HG02943 (cell line): ENCODE results near the gene TRABD.

Experiments
- ATAC-seq: cut with Tn5 transposase; IDR thresholded peaks from one replicate; pipeline ENCODE4 v1.9.1; 2021; ENCODE audit warnings: mild to moderate bottlenecking, low read depth, moderate library complexity; ENCODE audit not compliant: unreplicated experiment

TRABD gene

GRCh38 chr22:50216055-50216683, 30.5 kb downstream of the TRABD start:
- no peak for ATAC-seq

- ATAC-seq = no peak
These were observed 31.2 kb downstream of the TRABD start for GRCh38 chr22:50216684-50217520.

GRCh38 chr22:50217543-50218152, 31.9 kb downstream of the TRABD start:
- no peak for ATAC-seq

GRCh38 chr22:50218153-50218995, 32.7 kb downstream of the TRABD start:
- no peak for ATAC-seq

- ATAC-seq = no peak
These were observed 33.4 kb downstream of the TRABD start for GRCh38 chr22:50218996-50219727.

- ATAC-seq = no peak
These were observed 34.3 kb downstream of the TRABD start for GRCh38 chr22:50219800-50220602.

GRCh38 chr22:50220603-50221409, 35.1 kb downstream of the TRABD start:
- ATAC-seq = no peak

GRCh38 chr22:50221410-50222300, 35.9 kb downstream of the TRABD start:
- ATAC-seq = no peak

- ATAC-seq = no peak
These were observed 36.8 kb downstream of the TRABD start for GRCh38 chr22:50222508-50222907.

GRCh38 chr22:50224071-50224470, 38.4 kb downstream of the TRABD start:
- ATAC-seq = no peak

GRCh38 chr22:50225200-50225969, 39.7 kb downstream of the TRABD start:
- ATAC-seq = no peak

GRCh38 chr22:50226063-50226874, 40.6 kb downstream of the TRABD start:
- ATAC-seq = no peak

GRCh38 chr22:50226875-50227165, 41.1 kb downstream of the TRABD start:
- no peak for ATAC-seq

- no peak for ATAC-seq
These were observed 42.0 kb downstream of the TRABD start for GRCh38 chr22:50227579-50228215.

GRCh38 chr22:50228366-50228765, 42.7 kb downstream of the TRABD start:
- no peak for ATAC-seq

GRCh38 chr22:50229370-50229769, 43.7 kb downstream of the TRABD start:
- ATAC-seq = no peak
